ENCODE results near the gene GSTM3.

GRCh38 chr1:109768820-109769219 is 28.0 kb upstream of the GSTM3 start:
- TF ChIP-seq, protein P1, sequence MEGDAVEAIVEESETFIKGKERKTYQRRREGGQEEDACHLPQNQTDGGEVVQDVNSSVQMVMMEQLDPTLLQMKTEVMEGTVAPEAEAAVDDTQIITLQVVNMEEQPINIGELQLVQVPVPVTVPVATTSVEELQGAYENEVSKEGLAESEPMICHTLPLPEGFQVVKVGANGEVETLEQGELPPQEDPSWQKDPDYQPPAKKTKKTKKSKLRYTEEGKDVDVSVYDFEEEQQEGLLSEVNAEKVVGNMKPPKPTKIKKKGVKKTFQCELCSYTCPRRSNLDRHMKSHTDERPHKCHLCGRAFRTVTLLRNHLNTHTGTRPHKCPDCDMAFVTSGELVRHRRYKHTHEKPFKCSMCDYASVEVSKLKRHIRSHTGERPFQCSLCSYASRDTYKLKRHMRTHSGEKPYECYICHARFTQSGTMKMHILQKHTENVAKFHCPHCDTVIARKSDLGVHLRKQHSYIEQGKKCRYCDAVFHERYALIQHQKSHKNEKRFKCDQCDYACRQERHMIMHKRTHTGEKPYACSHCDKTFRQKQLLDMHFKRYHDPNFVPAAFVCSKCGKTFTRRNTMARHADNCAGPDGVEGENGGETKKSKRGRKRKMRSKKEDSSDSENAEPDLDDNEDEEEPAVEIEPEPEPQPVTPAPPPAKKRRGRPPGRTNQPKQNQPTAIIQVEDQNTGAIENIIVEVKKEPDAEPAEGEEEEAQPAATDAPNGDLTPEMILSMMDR (IDR thresholded peaks at IDR 0.05): no peak
- no peak for TF ChIP-seq POLR2A (IDR thresholded peaks at IDR 0.05)
